ENCODE results near the gene ASCL1.

DNA sequence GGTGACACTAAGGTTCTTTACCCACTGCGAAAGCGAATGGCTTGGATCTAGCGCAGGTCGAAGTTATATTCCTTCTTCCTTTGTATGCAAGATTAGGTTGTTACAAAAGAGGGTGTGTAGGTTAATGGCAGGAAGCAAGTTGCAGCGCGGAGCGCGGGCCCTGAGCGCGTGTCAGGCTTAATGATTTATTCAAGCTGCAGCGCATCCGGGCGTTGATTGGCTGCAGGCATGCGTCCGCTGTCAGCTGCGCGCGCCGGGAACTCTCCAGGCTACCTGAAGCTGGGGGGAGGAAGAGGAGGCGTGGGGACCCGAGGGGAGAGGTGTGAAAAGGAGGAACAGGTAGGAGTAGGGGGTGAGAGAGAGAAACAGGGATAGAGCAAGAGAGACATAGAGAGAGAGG lies 7.4 kb downstream of the ASCL1 start:
- TF ChIP-seq, protein P1, sequence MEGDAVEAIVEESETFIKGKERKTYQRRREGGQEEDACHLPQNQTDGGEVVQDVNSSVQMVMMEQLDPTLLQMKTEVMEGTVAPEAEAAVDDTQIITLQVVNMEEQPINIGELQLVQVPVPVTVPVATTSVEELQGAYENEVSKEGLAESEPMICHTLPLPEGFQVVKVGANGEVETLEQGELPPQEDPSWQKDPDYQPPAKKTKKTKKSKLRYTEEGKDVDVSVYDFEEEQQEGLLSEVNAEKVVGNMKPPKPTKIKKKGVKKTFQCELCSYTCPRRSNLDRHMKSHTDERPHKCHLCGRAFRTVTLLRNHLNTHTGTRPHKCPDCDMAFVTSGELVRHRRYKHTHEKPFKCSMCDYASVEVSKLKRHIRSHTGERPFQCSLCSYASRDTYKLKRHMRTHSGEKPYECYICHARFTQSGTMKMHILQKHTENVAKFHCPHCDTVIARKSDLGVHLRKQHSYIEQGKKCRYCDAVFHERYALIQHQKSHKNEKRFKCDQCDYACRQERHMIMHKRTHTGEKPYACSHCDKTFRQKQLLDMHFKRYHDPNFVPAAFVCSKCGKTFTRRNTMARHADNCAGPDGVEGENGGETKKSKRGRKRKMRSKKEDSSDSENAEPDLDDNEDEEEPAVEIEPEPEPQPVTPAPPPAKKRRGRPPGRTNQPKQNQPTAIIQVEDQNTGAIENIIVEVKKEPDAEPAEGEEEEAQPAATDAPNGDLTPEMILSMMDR (conservative IDR thresholded peaks at IDR 0.05 in 1 of 2, IDR thresholded peaks at IDR 0.05 in 1 of 2; ENCODE audit: low read depth in 1 of 2, low read length in 2 of 2) = no peak
- no peak for TF ChIP-seq EZH2 (IDR thresholded peaks at IDR 0.05; ENCODE audit: low read length, missing control alignments)

All from fibroblast of lung (primary cell).